Measurements from ENCODE around the gene SHROOM3. TPM values are rescaled to one million over a fixed set of nuclear protein-coding genes. Genes with fewer than 3 reads are reported as not detected.
A peak's percentile ranks its signal among the peaks of the same experiment; 100 is the strongest.

The SHROOM3 gene
- total and polyA plus RNA-seq, 2 donors (not counting 3 experiments of a cell fraction or from before 2014, with no cell fraction given): 2.7 to 6.7 TPM

- POLR2A ChIA-PET: no interaction called here
- no TSS peak for BruUV-seq (replicated peaks)
- Histone ChIP-seq H3K4me3 (replicated peaks in 1 of 3; ENCODE audit: insufficient read depth in 1 of 3, low read depth in 1 of 3, low read length in 3 of 3) (no peak overlapping the region), H4K20me1 (replicated peaks; ENCODE audit: control insufficient read depth, extremely low read depth, insufficient read depth, low read length) (no peaks in the 10 kb centered on the region), H3K4me2 (ENCODE audit: insufficient read depth, low read length) (no peak overlapping the region), H3K27ac (ENCODE audit: insufficient read depth, low read depth, low read length) (no peak overlapping the region), H3K9me1 (replicated peaks; ENCODE audit: control insufficient read depth, extremely low read depth, insufficient read depth, low read length) (no peaks in the 10 kb centered on the region), H3K36me3 (ENCODE audit: control insufficient read depth in 2 of 2, extremely low read depth in 1 of 2, insufficient read depth in 2 of 2, low read length in 2 of 2) (no peaks in the 10 kb centered on the region), H3K4me1 (ENCODE audit: control insufficient read depth, extremely low read depth, insufficient read depth, low read length) (no peaks in the 10 kb centered on the region), H2AFZ (ENCODE audit: low read depth, low read length) (peak overlapping the region; percentile 9), H3K27me3 (ENCODE audit: control insufficient read depth in 2 of 2, insufficient read depth in 2 of 2, low read length in 2 of 2) (no peaks in the 10 kb centered on the region), H3K9ac (replicated peaks; ENCODE audit: extremely low read depth, insufficient read depth, low read length) (no peak overlapping the region), H3K79me2 (ENCODE audit: control insufficient read depth, insufficient read depth, low read length) (no peaks in the 10 kb centered on the region), H3K9me3 (replicated peaks; ENCODE audit: control insufficient read depth, insufficient read depth, low read length) (no peaks in the 10 kb centered on the region)
- intact Hi-C loops (cut with micrococcal nuclease): no loop called here
- TF ChIP-seq EZH2 (IDR thresholded peaks at IDR 0.05; ENCODE audit: borderline replicate concordance, low read depth, low read length, severe bottlenecking) (no peak), CTCF (IDR thresholded peaks at IDR 0.05; ENCODE audit: extremely low read depth in 1 of 2, insufficient read depth in 1 of 2, low read depth in 1 of 2, low read length in 2 of 2) (no peak), GATA2 (IDR thresholded peaks at IDR 0.05; ENCODE audit: insufficient read depth, insufficient read length, low read depth, low read length) (no peak), POLR2AphosphoS5 (IDR thresholded peaks at IDR 0.05; ENCODE audit: insufficient read depth, low read depth, low read length) (no peak), MYC (IDR thresholded peaks at IDR 0.05; ENCODE audit: low read depth, low read length) (no peak), POLR2A (IDR thresholded peaks at IDR 0.05; ENCODE audit: low read depth, low read length) (no peak), MAX (IDR thresholded peaks at IDR 0.05; ENCODE audit: insufficient read depth, insufficient read length) (no peak), FOS (IDR thresholded peaks at IDR 0.05; ENCODE audit: borderline replicate concordance, insufficient read depth, low read length) (no peak), JUN (IDR thresholded peaks at IDR 0.05; ENCODE audit: borderline replicate concordance, insufficient read depth, insufficient read length, low read depth) (no peak)
- CTCF ChIA-PET: interaction anchor here (0.6 to 1.7 kb wide), 22 partner anchors 7 to 618 kb away, joined by 3 to 8 read pairs (median 3); no protein-coding TSS in a partner anchor
- FAIRE-seq (no peak), DNase-seq (ENCODE audit: low read depth, low spot score) (no peak)
- dilution Hi-C loops (cut with MboI; ENCODE audit: extremely low pct_ligation_motif_present, low sequenced_read_pairs): no loop called here
Measured at GRCh38 chr4:76585272-76585671, 150.2 kb downstream of the SHROOM3 start.

All from endothelial cell of umbilical vein (primary cell).